ENCODE data around the gene FGF9.

Gene FGF9

DNA sequence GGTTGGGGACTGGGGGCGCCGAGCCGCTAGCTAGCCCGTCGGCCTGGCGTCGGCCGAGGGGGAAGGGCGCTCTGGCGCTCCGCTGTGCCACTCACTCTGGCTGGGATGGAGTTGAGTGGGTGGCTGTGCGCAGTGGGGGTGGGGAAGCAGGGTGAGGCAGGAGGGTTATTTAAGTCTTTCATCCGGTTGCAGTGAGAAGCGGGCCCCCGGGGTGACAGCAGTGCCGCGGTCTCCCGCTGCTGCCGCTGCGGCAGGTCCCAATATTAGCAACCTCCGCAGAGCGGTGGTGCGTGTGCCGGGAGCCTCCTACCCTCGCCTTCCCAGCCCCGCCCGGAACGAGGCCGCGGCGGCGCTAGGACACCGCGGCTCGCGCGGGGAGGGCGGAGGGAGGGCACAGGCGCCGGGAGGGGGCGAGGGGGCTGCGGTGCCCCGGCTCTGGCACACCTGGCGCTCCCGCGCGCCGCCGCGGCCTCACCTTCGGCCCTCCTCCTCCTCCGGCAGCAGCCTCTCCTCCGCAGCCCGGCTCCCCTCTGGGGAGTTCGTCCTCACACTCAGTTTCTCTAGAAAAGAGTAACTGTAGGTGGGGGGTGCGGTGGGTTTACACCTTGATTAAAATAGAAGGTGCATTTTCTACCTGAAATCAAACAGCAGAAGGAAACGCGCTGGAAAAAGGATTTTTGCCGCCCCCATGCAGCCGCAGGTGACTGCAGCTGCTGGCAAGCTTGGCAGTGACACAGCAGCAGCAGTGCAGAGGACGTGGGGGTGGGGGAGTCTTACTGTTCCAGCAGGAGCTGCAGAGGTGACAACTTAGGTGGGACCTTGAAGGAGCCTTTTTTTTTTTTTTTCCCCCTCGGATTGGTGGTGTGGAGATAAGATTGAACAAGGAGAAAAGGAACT, 4.5 kb downstream of the FGF9 start:
- Histone ChIP-seq H3K27ac (replicated peaks) (no peak overlapping the region), H3K4me3 (replicated peaks; ENCODE audit: insufficient read depth, low read length) (no peak overlapping the region), H3K27me3 (ENCODE audit: insufficient read depth, poor library complexity, severe bottlenecking) (peaks cover 68% of the 10 kb centered on the region)
- no peak for DNase-seq (ENCODE audit: low read depth in 1 of 2, low spot score in 1 of 2)
- TF ChIP-seq, protein P1, sequence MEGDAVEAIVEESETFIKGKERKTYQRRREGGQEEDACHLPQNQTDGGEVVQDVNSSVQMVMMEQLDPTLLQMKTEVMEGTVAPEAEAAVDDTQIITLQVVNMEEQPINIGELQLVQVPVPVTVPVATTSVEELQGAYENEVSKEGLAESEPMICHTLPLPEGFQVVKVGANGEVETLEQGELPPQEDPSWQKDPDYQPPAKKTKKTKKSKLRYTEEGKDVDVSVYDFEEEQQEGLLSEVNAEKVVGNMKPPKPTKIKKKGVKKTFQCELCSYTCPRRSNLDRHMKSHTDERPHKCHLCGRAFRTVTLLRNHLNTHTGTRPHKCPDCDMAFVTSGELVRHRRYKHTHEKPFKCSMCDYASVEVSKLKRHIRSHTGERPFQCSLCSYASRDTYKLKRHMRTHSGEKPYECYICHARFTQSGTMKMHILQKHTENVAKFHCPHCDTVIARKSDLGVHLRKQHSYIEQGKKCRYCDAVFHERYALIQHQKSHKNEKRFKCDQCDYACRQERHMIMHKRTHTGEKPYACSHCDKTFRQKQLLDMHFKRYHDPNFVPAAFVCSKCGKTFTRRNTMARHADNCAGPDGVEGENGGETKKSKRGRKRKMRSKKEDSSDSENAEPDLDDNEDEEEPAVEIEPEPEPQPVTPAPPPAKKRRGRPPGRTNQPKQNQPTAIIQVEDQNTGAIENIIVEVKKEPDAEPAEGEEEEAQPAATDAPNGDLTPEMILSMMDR (IDR thresholded peaks at IDR 0.05; ENCODE audit: insufficient read depth, low read length), result no peak
- TF ChIP-seq SPI1 (IDR thresholded peaks at IDR 0.05; ENCODE audit: borderline replicate concordance, low read depth) (no peak), POLR2AphosphoS5 (IDR thresholded peaks at IDR 0.05; ENCODE audit: low read depth) (no peak)

GRCh38 chr13:21676611-21677021, 5.7 kb downstream of the FGF9 start:
- H3K27ac ChIP-seq (replicated peaks), result no peak overlapping the region
- H3K27me3 ChIP-seq (ENCODE audit: insufficient read depth, poor library complexity, severe bottlenecking), result peaks cover 62% of the 10 kb centered on the region
- TF ChIP-seq SPI1 (IDR thresholded peaks at IDR 0.05; ENCODE audit: borderline replicate concordance, low read depth), result no peak
- TF ChIP-seq, protein P1 (IDR thresholded peaks at IDR 0.05; ENCODE audit: insufficient read depth, low read length), result no peak
- no peak for TF ChIP-seq GABPA (IDR thresholded peaks at IDR 0.05; ENCODE audit: low read depth)
- TF ChIP-seq POLR2AphosphoS5 (IDR thresholded peaks at IDR 0.05; ENCODE audit: low read depth), result no peak
- H3K4me3 ChIP-seq (replicated peaks; ENCODE audit: insufficient read depth, low read length), result no peak overlapping the region
- DNase-seq (ENCODE audit: low read depth in 1 of 2, low spot score in 1 of 2), result no peak

GRCh38 chr13:21677075-21677623, 6.3 kb downstream of the FGF9 start:
- Histone ChIP-seq H3K4me3 (replicated peaks; ENCODE audit: insufficient read depth, low read length) (no peak overlapping the region), H3K27me3 (ENCODE audit: insufficient read depth, poor library complexity, severe bottlenecking) (peaks cover 57% of the 10 kb centered on the region), H3K27ac (replicated peaks) (no peak overlapping the region)
- no peak for DNase-seq (ENCODE audit: low read depth in 1 of 2, low spot score in 1 of 2)
- no peak for TF ChIP-seq POLR2AphosphoS5 (IDR thresholded peaks at IDR 0.05; ENCODE audit: low read depth)
- TF ChIP-seq SPI1 (IDR thresholded peaks at IDR 0.05; ENCODE audit: borderline replicate concordance, low read depth), result no peak
- TF ChIP-seq, protein P1 (IDR thresholded peaks at IDR 0.05; ENCODE audit: insufficient read depth, low read length), result no peak
- TF ChIP-seq REST (IDR thresholded peaks at IDR 0.05; ENCODE audit: insufficient replicate concordance, low read depth), result no peak
- TF ChIP-seq GABPA (IDR thresholded peaks at IDR 0.05; ENCODE audit: low read depth), result no peak

GRCh38 chr13:21683034-21683733, 12.3 kb downstream of the FGF9 start:
- TF ChIP-seq REST (IDR thresholded peaks at IDR 0.05; ENCODE audit: insufficient replicate concordance, low read depth) (no peak), GABPA (IDR thresholded peaks at IDR 0.05; ENCODE audit: low read depth) (no peak), POLR2AphosphoS5 (IDR thresholded peaks at IDR 0.05; ENCODE audit: low read depth) (no peak), SPI1 (IDR thresholded peaks at IDR 0.05; ENCODE audit: borderline replicate concordance, low read depth) (no peak)
- TF ChIP-seq, protein P1 (IDR thresholded peaks at IDR 0.05; ENCODE audit: insufficient read depth, low read length), result no peak
- no peak overlapping the region for H3K27ac ChIP-seq (replicated peaks)
- H3K4me3 ChIP-seq (replicated peaks; ENCODE audit: insufficient read depth, low read length), result no peak overlapping the region
- DNase-seq (ENCODE audit: low read depth in 1 of 2, low spot score in 1 of 2), result no peak
- peaks cover 11% of the 10 kb centered on the region for H3K27me3 ChIP-seq (ENCODE audit: insufficient read depth, poor library complexity, severe bottlenecking)

Measured in HL-60 (cell line).